Measurements from ENCODE around the gene OR7C1.

GRCh38 chr19:14795078-14795721 lies 39.8 kb downstream of the OR7C1 start:
- TF ChIP-seq POLR2AphosphoS5 (IDR thresholded peaks at IDR 0.05) (no peak), CTCF (IDR thresholded peaks at IDR 0.05) (no peak), POLR2A (IDR thresholded peaks at IDR 0.05; ENCODE audit: low read depth) (no peak), EP300 (IDR thresholded peaks at IDR 0.05) (no peak)

Data from esophagus muscularis mucosa (tissue), 4 donors.